Activated CD4-positive, CD25-positive, alpha-beta regulatory T cell treated with anti-CD3 and anti-CD28 coated beads, Interleukin-2, amount 50 U/mL, for 72 hours (primary cell): ENCODE results near the gene GPR135.

ENCODE experiments used
- DNase-seq: peaks from one replicate; pipeline ENCODE4 v3.0.0; 2021

The GPR135 gene

DNA sequence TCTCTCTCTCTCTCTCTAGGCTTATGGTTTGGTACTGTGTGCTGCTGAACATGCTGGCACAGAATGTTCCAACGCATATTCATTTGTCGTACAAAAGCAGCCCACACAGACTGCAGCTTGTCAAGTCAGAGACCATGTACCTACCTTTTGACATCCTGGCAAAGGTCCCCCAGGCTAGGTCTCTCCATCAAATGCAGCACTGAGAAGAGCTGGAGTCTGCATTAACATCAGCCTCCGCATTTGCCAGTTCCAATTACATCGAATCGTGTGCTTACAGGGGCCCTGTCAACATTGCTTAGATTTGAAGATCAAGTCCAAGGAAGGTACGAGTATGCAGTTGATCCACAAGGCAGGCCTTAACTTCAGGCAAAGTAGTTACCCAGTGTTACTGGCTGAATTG, 47.9 kb downstream of the GPR135 start:
- no peak for DNase-seq

DNA sequence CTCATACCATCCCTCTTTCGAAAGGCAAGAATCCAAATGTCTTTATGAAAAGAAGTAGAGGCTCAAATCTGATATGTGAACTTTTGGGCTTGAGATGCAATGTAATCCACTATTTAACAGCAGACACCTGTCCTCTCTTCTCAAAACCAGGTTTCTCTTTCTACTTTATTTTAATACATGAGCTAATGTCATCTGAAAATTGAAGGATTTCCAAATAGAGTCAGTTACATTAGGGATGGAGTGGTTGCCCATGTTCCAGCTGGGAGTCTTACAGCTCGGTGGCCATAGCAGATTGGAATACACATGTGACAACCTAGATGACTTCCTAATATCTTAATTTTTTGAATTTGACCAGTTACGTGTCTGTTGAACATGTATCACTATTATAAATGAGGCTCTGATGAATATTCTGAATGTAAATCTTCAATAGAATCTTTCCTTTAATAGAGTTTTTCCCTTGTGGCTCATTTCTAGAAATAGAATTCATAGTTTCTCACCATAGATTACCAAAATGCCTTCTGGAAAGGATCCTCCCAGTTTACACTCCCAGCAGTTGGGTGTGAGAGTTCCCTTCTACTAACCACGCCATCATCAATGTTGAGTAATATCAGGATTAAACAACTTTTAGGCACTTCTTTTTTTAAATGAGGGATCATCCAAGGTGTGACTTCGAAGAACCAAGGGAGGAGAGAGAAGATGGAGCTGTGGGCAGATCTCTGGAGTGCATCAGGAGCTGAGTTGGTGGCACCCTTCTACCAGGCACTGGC, 49.2 kb downstream of the GPR135 start:
- DNase-seq = no peak
